Sigmoid colon (tissue), 4 donors: Measurements from ENCODE around the gene LPCAT4.

Experiments
- EP300 ChIP-seq, 4 donors: sonication (generic); formaldehyde crosslinking; IDR thresholded peaks; one replicate each; pipeline ENCODE4 v1.6.1; 2017; ENCODE audit warnings: antibody characterized with exemption in 4 of 4
- POLR2A ChIP-seq, 2 donors: fragments of 450-650 bp; IDR thresholded peaks; one replicate each; pipeline ENCODE4 v1.6.1; 2016; ENCODE audit warnings: antibody characterized with exemption in 2 of 2, mild to moderate bottlenecking in 2 of 2, moderate library complexity in 2 of 2
- POLR2AphosphoS5 ChIP-seq, 4 donors: sonication (generic); formaldehyde crosslinking; IDR thresholded peaks; one replicate each; pipeline ENCODE4 v1.6.1; 2017; ENCODE audit warnings: antibody characterized with exemption in 4 of 4
- TF ChIP-seq, protein P1 (sequence below), 4 experiments: fragments of 450-650 bp in 3 of 4; fragments of 200-600 bp in 1 of 4; IDR thresholded peaks; one replicate each; pipeline ENCODE4 v1.5.1; 2016 to 2019; ENCODE audit warnings: antibody characterized with exemption in 4 of 4, mild to moderate bottlenecking in 3 of 4, moderate library complexity in 2 of 4

DNA sequence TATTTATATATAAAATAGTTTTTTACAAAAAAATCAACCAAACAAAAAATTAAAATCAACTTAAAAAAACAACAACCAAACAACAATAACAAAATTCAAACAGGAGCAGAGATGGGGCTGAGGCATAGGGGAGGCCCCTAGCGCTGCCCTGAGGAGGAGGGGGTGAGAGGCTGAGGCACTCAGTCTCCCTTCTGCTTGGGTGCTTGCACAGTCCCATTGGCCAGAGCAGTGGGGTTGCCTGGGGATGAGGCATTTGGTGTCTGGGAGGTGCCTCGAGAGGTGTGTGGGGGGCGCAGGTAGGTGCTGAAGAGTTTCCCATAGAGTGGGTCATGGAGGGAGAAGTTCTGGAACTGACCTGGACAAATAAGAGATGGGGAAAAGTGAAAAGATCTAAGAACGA is 8.0 kb downstream of the LPCAT4 start:
- TF ChIP-seq POLR2A (IDR thresholded peaks at IDR 0.05) (no peak), POLR2AphosphoS5 (IDR thresholded peaks at IDR 0.05) (no peak), EP300 (IDR thresholded peaks at IDR 0.05) (no peak)
- TF ChIP-seq, protein P1, sequence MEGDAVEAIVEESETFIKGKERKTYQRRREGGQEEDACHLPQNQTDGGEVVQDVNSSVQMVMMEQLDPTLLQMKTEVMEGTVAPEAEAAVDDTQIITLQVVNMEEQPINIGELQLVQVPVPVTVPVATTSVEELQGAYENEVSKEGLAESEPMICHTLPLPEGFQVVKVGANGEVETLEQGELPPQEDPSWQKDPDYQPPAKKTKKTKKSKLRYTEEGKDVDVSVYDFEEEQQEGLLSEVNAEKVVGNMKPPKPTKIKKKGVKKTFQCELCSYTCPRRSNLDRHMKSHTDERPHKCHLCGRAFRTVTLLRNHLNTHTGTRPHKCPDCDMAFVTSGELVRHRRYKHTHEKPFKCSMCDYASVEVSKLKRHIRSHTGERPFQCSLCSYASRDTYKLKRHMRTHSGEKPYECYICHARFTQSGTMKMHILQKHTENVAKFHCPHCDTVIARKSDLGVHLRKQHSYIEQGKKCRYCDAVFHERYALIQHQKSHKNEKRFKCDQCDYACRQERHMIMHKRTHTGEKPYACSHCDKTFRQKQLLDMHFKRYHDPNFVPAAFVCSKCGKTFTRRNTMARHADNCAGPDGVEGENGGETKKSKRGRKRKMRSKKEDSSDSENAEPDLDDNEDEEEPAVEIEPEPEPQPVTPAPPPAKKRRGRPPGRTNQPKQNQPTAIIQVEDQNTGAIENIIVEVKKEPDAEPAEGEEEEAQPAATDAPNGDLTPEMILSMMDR (IDR thresholded peaks at IDR 0.05) = no peak
